Stimulated activated CD8-positive, alpha-beta memory T cell treated with anti-CD3 and anti-CD28 coated beads, Interleukin-7, amount 100 ng/mL, for 48 hours (primary cell): ENCODE measurements around the gene GPC6.

Experiments
- DNase-seq, 2 donors: peaks; one replicate each; pipeline ENCODE4 v3.0.0-alpha.2; 2020; ENCODE audit warnings: low read depth in 1 of 2; ENCODE audit errors: extremely low read depth in 1 of 2

GPC6 gene

GRCh38 chr13:94415500-94416237, 1189.1 kb downstream of the GPC6 start:
- no peak for DNase-seq

DNA sequence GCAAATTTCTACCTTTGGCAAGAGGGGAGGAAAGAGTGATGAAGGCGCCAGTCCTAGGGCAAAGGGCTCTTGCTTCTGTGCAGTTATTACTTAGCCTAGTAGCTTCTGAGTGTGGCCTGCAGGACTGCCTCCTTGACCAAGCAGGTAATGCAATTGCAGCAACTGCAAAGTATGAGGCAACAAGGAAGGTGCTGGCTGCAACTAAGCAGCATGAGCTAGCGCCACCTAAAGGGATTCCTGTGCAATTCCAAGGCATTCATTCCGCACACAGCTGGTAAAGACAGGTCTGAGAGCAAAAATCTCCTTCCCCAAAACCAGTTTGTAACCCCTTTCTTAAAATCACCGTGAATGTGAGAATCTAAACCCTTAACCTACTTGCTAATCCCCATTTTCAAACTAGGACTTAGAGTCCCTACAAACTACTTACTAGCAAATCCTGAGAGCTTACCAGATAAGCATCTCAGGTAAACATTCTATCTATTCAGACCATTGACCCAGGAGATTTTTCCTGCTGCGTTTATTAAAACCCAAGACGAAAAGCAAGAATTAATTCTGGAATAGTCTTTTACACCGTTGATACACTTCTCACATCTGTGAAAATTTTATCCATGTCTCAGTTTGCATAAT, 1190.0 kb downstream of the GPC6 start:
- DNase-seq, result no peak

- no peak for DNase-seq
Measured at GRCh38 chr13:94417294-94417693, 1190.7 kb downstream of the GPC6 start.

- peak in 1 of 2 donors; percentile 55 for DNase-seq
Measured at GRCh38 chr13:94419304-94419924, 1192.8 kb downstream of the GPC6 start.

DNA sequence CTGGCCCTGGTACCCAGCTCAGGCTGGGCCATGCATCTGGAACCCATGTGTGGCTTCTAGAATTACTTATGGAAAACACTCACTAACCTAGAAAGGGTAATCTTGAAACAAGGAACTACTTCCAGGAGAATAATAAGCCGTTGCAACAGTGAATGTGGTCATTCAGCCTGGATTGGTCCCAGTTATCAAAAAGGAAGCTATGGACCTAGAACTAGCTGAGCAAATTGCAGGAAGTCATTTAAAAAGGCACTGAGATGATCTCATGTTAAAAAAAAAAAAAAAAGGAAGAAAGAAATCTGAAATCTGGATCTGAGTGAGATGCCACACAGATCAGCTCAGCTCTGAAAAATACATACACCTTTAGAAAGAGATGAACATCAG, 1193.3 kb downstream of the GPC6 start:
- DNase-seq, result no peak

- DNase-seq, result no peak
Measured at GRCh38 chr13:94427313-94427953, 1200.8 kb downstream of the GPC6 start.

- DNase-seq, result no peak
Measured at GRCh38 chr13:94431574-94431973, 1205.0 kb downstream of the GPC6 start.

- DNase-seq, result no peak
Measured at GRCh38 chr13:94431987-94432386, 1205.4 kb downstream of the GPC6 start.

GRCh38 chr13:94433055-94433961, 1206.7 kb downstream of the GPC6 start:
- DNase-seq, result no peak

GRCh38 chr13:94435604-94436226, 1209.1 kb downstream of the GPC6 start:
- no peak for DNase-seq

GRCh38 chr13:94444826-94445225, 1218.2 kb downstream of the GPC6 start:
- DNase-seq, result no peak

DNA sequence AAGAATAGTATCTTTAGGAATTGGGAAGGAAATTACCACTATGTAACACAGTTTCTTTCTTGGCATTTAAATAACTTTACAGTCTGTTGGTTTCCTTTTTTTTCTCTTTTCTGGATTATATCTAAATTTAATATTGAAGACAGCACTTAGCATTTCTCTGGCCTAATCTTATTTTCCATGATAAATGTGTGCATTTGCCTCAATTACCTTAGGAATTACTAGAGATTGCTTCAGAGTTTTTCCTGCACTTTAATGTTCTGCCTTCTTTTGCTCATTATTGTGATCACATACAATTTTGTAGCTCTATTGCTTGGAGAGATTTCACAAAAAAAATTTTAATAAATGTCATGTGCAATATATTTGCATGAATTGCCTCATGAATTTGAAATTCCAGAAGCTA, 1227.7 kb downstream of the GPC6 start:
- DNase-seq, result no peak

GRCh38 chr13:94454906-94455305, 1228.3 kb downstream of the GPC6 start:
- peak in 1 of 2 donors; percentile 12 for DNase-seq

- DNase-seq, result no peak
Measured at GRCh38 chr13:94455414-94455813, 1228.8 kb downstream of the GPC6 start.
